ENCODE results near the gene ACTL7A.

DNA sequence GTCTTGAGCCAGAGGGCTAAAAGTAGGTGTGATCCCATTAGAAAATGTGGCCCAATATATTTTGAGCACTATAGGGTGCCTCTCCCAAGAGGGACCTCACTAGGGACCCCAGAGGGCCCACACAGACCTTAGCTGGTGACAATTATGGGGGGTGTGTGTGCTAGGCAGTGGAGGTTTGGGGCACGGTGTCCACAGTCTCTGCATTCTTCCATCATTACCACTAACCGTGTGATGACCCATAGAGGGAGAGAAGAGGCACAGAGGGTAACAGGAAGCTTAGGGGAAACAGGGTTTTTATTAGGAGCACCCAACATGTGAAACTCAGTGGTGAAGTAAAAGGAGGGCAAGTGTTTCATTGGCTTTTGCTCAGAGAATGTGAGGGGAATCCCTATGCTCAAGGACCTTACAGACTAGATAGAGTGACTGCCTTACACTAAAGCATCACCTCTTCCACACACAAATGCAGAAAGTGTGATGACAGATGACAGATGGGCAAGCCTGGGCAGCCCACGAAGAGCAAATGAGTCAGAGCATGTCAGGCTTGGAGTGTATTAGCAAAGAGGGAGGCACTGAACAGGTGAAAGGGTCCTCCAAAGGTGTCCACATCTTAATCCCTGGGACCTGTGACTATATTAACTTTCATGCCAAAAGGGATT lies 2.5 kb upstream of the ACTL7A start:
- TF ChIP-seq CTCF (IDR thresholded peaks at IDR 0.05) (no peak), POLR2A (IDR thresholded peaks at IDR 0.05) (no peak)
